Measurements from ENCODE around the gene DDX55. TPM values are rescaled to one million over a fixed set of nuclear protein-coding genes. Genes with fewer than 3 reads are reported as not detected.

Gene DDX55
- total and polyA plus RNA-seq, 2 experiments from 2014 or later: 15.2 to 16.1 TPM

DNA sequence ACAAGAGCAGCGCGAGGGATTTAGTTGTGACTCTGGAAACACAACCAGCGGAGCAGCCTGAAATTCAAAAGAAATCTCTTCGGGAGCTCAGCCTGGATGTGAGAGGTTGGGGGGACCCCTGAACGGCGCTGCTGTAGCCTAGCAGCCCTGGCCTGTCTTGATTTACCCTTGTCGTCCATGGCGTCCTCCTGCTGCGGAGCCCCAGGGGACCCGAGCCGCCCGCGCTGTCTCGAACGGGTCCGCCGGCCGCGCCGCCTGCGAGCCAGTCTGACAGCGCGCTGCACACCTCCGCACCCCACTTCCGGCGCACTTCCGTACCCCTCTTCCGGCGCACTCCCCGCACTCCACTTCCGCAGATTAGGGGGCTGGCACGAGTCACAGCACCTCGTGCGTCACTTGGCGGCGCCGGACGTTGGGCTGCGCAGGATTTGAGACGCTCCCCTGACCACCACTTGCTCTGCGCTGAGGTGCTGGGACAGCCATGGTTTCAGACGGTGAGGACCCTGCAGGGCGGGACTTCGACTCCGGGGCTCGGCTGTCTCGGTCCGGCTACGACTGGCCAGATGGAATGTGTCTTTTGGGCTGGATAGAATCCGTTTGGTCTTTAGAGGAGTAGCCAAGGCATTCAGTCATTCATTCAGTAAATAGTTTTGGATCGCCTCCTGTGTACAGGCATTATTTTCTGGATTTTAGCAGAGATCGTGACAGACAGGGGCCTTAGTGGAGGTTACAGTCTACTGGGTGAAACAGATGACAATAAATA is 31.7 kb downstream of the DDX55 start, which contains the start of the genes EIF2B1 and GTF2H3:
Gene EIF2B1, minus strand, starts transcription at position 308 of the 763 bp plus-strand sequence. Its CDS starts 129 bp downstream, at position 179.
Gene GTF2H3, plus strand, starts transcription at position 451 of the 763 bp plus-strand sequence. Its CDS starts 31 bp downstream, at position 482.
- Histone ChIP-seq H3K4me1 (ENCODE audit: low read depth) (peaks cover 5% of the 10 kb centered on the region), H3K27me3 (no peaks in the 10 kb centered on the region), H3K4me3 (peak within 1 kb of the TSS; percentile 79), H3K9me3 (ENCODE audit: low read depth) (no peaks in the 10 kb centered on the region), H3K27ac (peak within 1 kb of the TSS; percentile 88), H3K36me3 (peaks cover 24% of the 10 kb centered on the region)
- TF ChIP-seq, protein P1, sequence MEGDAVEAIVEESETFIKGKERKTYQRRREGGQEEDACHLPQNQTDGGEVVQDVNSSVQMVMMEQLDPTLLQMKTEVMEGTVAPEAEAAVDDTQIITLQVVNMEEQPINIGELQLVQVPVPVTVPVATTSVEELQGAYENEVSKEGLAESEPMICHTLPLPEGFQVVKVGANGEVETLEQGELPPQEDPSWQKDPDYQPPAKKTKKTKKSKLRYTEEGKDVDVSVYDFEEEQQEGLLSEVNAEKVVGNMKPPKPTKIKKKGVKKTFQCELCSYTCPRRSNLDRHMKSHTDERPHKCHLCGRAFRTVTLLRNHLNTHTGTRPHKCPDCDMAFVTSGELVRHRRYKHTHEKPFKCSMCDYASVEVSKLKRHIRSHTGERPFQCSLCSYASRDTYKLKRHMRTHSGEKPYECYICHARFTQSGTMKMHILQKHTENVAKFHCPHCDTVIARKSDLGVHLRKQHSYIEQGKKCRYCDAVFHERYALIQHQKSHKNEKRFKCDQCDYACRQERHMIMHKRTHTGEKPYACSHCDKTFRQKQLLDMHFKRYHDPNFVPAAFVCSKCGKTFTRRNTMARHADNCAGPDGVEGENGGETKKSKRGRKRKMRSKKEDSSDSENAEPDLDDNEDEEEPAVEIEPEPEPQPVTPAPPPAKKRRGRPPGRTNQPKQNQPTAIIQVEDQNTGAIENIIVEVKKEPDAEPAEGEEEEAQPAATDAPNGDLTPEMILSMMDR (IDR thresholded peaks at IDR 0.05; ENCODE audit: low read depth, low read length): no peak
- DNase-seq (ENCODE audit: low read depth in 1 of 2, low spot score in 1 of 2): peak; percentile 97 to 98

DNA sequence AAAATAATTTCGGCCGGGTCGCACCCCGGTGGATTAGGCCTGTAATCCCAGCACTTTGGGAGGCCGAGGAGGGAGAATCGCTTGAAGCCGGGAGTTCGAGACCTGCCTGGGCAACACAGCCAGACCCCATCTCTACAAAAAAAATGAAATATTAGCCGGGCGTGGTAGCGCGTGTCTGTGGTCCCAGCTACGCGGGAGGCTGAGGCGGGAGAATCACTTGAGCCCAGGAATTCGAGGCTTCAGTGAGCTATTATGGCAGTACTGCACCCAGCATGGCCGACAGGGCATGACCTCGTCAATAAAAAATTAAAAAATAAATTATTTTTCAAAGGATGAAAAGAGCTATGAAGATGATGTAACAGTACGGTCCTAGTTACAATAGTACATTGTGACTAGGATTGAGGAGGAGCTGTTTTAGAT is 32.3 kb downstream of the DDX55 start:
- H3K4me3 ChIP-seq: peak overlapping the region; percentile 79
- H3K4me1 ChIP-seq (ENCODE audit: low read depth): peaks cover 5% of the 10 kb centered on the region
- peaks cover 19% of the 10 kb centered on the region for H3K36me3 ChIP-seq
- H3K9me3 ChIP-seq (ENCODE audit: low read depth): no peaks in the 10 kb centered on the region
- H3K27ac ChIP-seq: peak overlapping the region; percentile 88
- no peak for DNase-seq (ENCODE audit: low read depth in 1 of 2, low spot score in 1 of 2)
- TF ChIP-seq, protein P1 (IDR thresholded peaks at IDR 0.05; ENCODE audit: low read depth, low read length): no peak
- H3K27me3 ChIP-seq: no peaks in the 10 kb centered on the region

DNA sequence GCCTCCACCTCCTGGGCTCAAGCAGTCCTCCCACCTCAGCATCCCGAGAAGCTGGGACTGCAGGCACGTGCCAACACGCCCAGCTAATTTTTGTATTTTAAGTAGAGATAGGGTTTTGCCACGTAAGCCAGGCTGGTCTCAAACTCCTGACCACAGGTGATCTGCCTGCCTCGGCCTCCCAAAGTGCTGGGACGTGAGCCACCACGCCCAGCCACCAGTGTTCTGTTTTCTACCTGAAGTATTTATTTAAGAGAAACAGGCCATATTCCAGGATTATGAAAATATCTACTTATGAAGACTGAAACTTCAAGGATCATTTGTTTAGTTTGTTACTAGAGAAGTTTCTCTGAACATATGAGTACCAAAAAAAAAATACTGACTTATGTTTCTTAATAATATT is 42.0 kb downstream of the DDX55 start:
- no peak overlapping the region for H3K27ac ChIP-seq
- TF ChIP-seq, protein P1 (IDR thresholded peaks at IDR 0.05; ENCODE audit: low read depth, low read length): no peak
- DNase-seq (ENCODE audit: low read depth in 1 of 2, low spot score in 1 of 2): no peak
- H3K36me3 ChIP-seq: peaks cover 14% of the 10 kb centered on the region
- H3K4me1 ChIP-seq (ENCODE audit: low read depth): no peaks in the 10 kb centered on the region
- H3K4me3 ChIP-seq: no peak overlapping the region
- H3K9me3 ChIP-seq (ENCODE audit: low read depth): no peaks in the 10 kb centered on the region
- H3K27me3 ChIP-seq: no peaks in the 10 kb centered on the region

DNA sequence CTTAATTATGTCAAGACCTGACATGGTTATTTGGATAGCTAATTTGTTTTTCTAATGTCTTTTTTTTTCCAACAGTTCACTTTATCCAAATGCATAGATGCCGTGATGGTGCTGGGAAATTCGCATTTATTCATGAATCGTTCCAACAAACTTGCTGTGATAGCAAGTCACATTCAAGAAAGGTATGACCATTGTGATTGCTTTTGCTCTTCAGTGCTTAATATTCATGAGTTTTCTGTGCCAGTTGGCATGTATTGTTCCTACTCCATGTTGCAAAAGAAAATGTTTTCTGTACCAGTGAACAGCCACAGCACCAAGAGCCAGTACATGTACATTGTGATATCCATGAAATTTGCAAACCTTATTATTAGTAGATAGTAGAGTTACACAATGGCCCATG is 43.5 kb downstream of the DDX55 start:
- H3K27me3 ChIP-seq: no peaks in the 10 kb centered on the region
- no peak overlapping the region for H3K27ac ChIP-seq
- DNase-seq (ENCODE audit: low read depth in 1 of 2, low spot score in 1 of 2): no peak
- peaks cover 16% of the 10 kb centered on the region for H3K36me3 ChIP-seq
- H3K9me3 ChIP-seq (ENCODE audit: low read depth): no peaks in the 10 kb centered on the region
- no peak overlapping the region for H3K4me3 ChIP-seq
- no peaks in the 10 kb centered on the region for H3K4me1 ChIP-seq (ENCODE audit: low read depth)
- TF ChIP-seq, protein P1 (IDR thresholded peaks at IDR 0.05; ENCODE audit: low read depth, low read length): no peak

DNA sequence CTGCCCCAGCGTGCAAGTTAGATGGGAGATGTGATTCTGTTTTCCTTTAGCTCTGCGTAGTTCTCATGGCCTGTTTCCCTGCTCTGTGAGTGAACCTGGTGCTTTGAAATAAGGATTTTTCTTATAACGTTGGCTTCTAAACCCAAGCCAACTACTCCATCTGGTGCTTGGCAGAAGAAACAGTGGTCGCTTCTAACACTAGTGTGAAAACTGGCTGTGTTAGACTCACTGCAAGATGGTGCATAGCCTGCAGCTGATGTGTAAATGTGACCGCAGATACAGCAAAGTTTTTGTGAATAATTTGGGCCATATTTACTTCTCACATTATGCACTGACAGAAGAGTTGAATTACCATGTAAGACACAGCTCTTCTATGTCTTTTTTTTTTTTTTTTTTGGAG is 44.0 kb downstream of the DDX55 start:
- TF ChIP-seq, protein P1 (IDR thresholded peaks at IDR 0.05; ENCODE audit: low read depth, low read length): no peak
- no peaks in the 10 kb centered on the region for H3K27me3 ChIP-seq
- H3K4me3 ChIP-seq: no peak overlapping the region
- H3K9me3 ChIP-seq (ENCODE audit: low read depth): no peaks in the 10 kb centered on the region
- no peak for DNase-seq (ENCODE audit: low read depth in 1 of 2, low spot score in 1 of 2)
- peaks cover 20% of the 10 kb centered on the region for H3K36me3 ChIP-seq
- no peaks in the 10 kb centered on the region for H3K4me1 ChIP-seq (ENCODE audit: low read depth)
- H3K27ac ChIP-seq: no peak overlapping the region

Data from cardiac muscle cell (in vitro differentiated cells and primary cell).